Kidney epithelial cell (primary cell): ENCODE measurements around the gene MRPL14. TPM values are rescaled to one million over a fixed set of nuclear protein-coding genes. Genes with fewer than 3 reads are reported as not detected.
"Not testable (repeated sequence)": the region's sequence is repeated elsewhere in the genome, so short reads cannot be mapped to it uniquely, and the experiment has no call there.

ENCODE experiments used
- DNase-seq: peaks from one replicate; pipeline ENCODE4 v3.0.0-alpha.2; 2010; ENCODE audit warnings: low read depth
- H3K27me3 ChIP-seq: 2 replicates; pipeline ENCODE4 v1.6.0; 2011; ENCODE audit warnings: low read length; ENCODE audit not compliant: control insufficient read depth, insufficient read depth
- H3K36me3 ChIP-seq: 2 replicates; pipeline ENCODE4 v1.5.1; 2011; ENCODE audit warnings: low read length; ENCODE audit not compliant: control insufficient read depth, insufficient read depth
- H3K4me3 ChIP-seq: 2 replicates; pipeline ENCODE4 v1.5.1; 2011; ENCODE audit warnings: low read depth, mild to moderate bottlenecking, control low read depth, low read length
- CTCF ChIP-seq: IDR thresholded peaks from 2 replicates; pipeline ENCODE4 v1.5.1; 2011; ENCODE audit warnings: mild to moderate bottlenecking, moderate library complexity, low read length, control low read depth, inconsistent platforms; ENCODE audit not compliant: insufficient read depth, poor library complexity, severe bottlenecking
- total RNA-seq: library from RNA; depleted of rRNA; stranded (reverse); fragments of >200 nt; gene quantifications from 2 replicates; pipeline ENCODE4 v1.2.3, GENCODE V29; 2015

MRPL14 gene
- total RNA-seq, 1 donor from 2014 or later: 98.5 TPM

DNA sequence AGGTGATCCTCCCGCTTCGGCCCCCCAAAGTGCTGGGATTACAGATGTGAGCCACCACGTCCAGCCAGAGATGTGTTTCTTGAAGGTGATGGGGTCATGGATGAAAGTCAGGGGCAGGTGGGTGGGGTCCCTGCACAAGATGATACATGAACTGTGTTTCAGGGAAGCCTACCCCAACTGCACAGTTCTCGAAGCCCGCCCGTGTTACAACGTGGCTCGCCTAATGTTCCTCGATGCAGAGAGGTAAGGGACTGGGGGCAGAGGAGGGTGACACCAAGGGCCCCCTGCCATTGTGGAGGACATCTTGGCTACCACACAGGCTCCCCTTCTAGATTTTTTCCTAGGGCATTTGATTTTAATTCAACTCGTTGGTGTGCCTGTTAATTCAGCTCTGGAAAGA lies 19.4 kb upstream of the MRPL14 start:
- Histone ChIP-seq H3K36me3 (peaks cover 3% of the 10 kb centered on the region), H3K4me3 (no peak overlapping the region), H3K27me3 (no peaks in the 10 kb centered on the region)
- no peak for DNase-seq
- TF ChIP-seq CTCF: no peak

DNA sequence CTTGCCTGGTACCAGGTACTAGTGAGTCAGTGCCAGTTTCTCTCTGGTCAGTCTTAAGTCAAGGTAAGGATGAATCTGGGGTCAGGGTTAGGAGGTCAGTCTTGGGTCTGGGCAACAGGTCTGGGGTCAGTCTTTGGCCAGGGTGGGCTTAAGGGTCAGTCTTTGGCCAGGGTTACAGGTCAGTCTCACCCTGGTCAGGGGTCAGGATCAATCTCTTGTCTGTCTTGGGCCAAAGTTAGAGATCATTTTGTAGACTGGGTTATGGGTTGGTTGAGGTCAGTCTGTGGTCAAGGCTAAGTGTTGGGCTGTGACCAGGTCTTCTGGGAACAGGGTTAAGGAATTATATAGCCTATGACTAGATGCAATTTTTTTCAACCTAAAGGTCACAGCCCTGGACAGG lies 18.6 kb upstream of the MRPL14 start:
- Histone ChIP-seq H3K27me3 (no peaks in the 10 kb centered on the region), H3K4me3 (no peak overlapping the region), H3K36me3 (peaks cover 3% of the 10 kb centered on the region)
- no peak for DNase-seq
- TF ChIP-seq CTCF: no peak

GRCh38 chr6:44144536-44144935 lies 17.3 kb upstream of the MRPL14 start:
- H3K4me3 ChIP-seq, H3K36me3 ChIP-seq, DNase-seq, H3K27me3 ChIP-seq: not testable (repeated sequence)

DNA sequence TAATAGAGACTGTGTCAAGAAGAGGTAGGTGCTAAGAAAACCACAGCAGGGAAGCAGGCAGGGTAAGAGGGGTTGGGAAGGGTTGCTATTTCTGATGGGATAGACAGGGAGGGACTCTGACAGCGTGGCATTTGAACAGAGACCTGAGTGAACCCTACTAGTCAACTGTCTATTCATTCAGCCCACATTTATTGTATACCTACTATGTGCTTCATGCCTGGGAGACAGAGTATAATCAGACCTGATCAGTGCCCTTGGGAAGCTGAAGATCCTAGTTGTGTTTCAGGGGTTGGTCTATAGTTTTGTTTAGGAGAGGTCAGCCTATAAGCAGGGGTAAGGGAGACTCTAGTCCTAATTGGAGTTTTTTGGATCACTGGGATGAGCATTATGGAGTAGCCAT lies 16.5 kb upstream of the MRPL14 start:
- TF ChIP-seq CTCF: no peak
- H3K27me3 ChIP-seq: no peaks in the 10 kb centered on the region
- H3K36me3 ChIP-seq: peaks cover 3% of the 10 kb centered on the region
- no peak for DNase-seq
- no peak overlapping the region for H3K4me3 ChIP-seq

GRCh38 chr6:44142835-44143234 lies 15.6 kb upstream of the MRPL14 start:
- H3K4me3 ChIP-seq: no peak overlapping the region
- no peaks in the 10 kb centered on the region for H3K27me3 ChIP-seq
- DNase-seq: no peak
- TF ChIP-seq CTCF: no peak
- peaks cover 1% of the 10 kb centered on the region for H3K36me3 ChIP-seq

DNA sequence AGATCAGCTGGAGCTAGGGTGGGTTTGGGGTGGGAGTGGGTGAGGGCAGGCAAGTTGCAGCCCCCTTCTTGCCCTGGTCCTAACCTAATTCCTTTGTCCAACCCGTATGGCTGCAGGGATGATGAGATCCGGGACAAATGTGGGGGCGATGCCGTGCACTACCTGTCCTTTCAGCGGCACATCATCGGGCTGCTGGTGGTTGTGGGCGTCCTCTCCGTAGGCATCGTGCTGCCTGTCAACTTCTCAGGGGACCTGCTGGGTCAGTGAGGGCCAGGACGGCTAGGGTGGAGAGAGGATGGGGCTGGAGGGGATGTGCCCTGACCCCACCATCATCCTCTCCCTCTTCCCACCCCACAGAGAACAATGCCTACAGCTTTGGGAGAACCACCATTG lies 12.1 kb upstream of the MRPL14 start:
- no peaks in the 10 kb centered on the region for H3K27me3 ChIP-seq
- H3K4me3 ChIP-seq: no peak overlapping the region
- peaks cover 1% of the 10 kb centered on the region for H3K36me3 ChIP-seq
- no peak for DNase-seq
- TF ChIP-seq CTCF: no peak
